NCI-H345 treated with DMSO at 0.1 percent for 48 hours (cell line): ENCODE results near the gene FBLL1.
A peak's percentile ranks its signal among the peaks of the same experiment; 100 is the strongest.
"Not testable (repeated sequence)": the region's sequence is repeated elsewhere in the genome, so short reads cannot be mapped to it uniquely, and the experiment has no call there.

Experiments
- DNase-seq: peaks from one replicate; lab custom pipeline; 2025; ENCODE audit not compliant: unreplicated experiment; lab: John Stamatoyannopoulos, UW

The FBLL1 gene

GRCh38 chr5:168528521-168529373, at the start of gene FBLL1:
Gene FBLL1 (plus strand): TSS chr5:168529305. CDS start chr5:168529505, 200 bp downstream.
- DNase-seq, result peak; percentile 20

- no peak for DNase-seq
Measured at GRCh38 chr5:168480601-168481000, 48.5 kb upstream of the FBLL1 start.

DNA sequence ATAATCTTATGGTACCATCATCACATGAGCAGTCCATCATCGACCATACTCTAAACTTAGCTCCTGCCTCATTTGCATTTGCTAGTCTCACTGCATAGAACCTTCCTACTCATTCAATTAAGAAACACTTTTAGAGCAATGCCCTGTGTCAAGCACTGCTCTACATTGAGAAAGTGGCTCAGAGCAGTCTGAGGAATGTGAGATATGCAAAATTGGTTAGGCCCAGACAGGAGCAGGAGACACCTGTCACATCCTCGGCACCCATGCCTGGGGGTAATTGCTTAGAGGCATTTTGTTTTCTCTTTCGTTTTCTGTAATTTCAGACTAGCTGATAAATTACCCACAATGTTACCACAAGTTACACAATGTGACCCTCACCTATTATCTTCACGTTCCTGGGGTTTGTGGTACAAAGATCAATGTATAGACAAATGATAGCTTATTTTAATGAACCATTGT, 47.7 kb upstream of the FBLL1 start:
- no peak for DNase-seq

GRCh38 chr5:168482361-168482760, 46.7 kb upstream of the FBLL1 start:
- DNase-seq, result no peak

DNA sequence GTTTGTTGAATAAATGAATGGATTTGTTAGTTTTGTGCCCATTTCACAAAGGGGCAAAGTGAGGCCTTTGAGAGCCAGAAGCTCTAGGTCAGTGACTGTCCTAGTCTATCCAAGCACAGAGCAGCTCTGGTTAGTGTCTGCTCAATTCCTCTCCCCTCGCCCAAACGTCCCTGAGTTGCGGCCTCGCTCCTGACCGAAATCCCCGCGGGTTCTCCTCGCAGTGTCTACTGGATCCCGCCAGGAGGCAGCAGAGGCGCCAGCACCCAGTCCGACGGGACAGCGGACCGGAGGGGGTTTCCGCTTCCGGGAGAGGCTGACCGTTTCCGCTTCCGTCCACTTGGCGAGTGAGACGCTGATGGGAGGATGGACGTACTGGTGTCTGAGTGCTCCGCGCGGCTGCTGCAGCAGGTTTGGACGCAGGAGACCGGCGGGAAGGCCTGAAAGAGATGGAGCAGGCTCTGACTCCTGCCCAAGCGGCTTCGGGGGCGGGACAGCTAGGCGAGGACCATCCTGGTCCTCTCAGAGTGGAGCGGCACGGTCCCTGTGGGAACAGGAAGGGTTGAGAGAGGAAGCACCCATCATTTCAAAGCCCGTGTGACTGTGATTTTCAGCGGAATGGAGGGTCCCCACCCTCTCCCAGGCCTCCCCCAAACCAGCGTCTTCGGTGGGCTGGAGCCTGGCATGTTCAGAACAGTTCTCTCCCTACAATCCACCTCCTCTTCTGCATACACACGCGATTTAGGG, 42.8 kb upstream of the FBLL1 start, which contains the start of gene RARS1:
TSS of gene RARS1 (plus strand) at position 336 of the 744 bp plus-strand sequence. CDS start at position 364, 28 bp downstream.
- peak; percentile 88 for DNase-seq

DNA sequence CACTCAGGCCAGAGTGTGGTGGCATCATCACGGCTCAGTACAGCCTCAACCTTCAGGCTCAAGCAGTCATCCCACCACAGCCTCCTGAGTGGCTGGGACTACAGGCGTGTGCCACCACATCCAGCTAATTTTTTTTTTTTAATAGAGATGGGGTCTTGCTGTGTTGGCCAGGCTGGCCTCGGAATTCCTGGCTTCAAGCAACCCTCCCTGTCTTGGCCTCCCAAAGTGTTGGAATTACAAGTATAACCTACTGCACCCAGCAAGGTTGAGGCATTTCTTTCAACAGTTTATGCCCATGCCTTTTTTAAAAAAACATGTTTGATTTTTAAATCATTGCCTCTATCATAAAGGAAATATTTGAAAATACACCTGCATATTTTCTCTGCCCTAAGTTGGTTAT, 40.0 kb upstream of the FBLL1 start:
- DNase-seq, result no peak

DNA sequence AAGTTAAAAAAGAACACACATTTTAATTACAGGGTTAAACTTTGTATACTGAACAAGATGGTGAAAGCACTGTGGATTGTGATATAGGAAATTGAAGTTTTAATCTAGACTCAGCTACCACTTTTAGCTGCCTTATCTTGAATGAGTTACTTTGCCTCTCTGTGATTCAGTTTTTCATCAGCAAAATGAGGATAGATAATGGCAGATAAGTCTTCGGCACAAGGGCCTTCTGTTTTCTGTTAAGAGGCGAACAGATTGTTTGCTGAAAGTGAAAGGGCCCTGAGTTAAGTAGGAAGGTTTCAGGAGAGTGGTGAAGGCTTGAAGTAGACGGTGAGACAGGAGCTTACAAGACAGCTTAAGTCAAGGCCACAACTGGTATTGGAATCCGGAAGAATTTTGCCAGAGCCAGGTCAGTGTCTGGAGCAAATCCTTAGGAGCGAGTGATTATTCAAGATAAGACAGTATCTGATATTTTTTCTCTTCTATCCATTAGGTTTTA, 35.0 kb upstream of the FBLL1 start:
- no peak for DNase-seq

DNA sequence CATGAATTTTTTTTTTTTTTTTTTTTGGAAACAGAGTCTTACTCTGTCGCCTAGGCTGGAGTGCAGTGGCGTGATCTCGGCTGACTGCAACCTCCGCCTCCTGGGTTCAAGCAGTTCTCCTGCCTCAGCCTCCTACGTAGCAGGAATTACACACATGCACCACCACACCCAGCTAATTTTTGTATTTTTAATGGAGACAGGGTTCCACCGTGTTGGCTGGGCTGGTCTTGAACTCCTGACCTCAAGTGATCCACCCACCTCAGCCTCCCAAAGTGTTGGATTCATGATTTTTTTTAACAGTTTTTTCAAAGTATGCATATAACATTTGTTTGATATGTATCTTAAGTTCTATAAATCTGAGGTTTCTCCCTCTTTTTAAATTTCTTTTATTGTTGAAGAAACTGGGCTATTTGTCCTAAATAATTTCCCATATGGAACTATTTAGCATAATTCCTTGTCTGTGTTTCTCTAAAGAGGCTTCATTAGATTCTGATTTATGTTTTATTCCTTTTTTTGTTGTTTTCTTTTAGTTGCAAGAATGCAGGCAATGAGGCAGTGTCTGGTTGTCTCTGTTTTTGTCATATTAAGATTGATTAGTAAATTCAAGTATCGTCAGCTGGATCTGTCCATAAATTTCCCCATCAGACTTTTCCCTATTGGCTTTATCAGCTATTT, 26.4 kb upstream of the FBLL1 start:
- no peak for DNase-seq

GRCh38 chr5:168513861-168514428, 15.2 kb upstream of the FBLL1 start:
- DNase-seq, result no peak

DNA sequence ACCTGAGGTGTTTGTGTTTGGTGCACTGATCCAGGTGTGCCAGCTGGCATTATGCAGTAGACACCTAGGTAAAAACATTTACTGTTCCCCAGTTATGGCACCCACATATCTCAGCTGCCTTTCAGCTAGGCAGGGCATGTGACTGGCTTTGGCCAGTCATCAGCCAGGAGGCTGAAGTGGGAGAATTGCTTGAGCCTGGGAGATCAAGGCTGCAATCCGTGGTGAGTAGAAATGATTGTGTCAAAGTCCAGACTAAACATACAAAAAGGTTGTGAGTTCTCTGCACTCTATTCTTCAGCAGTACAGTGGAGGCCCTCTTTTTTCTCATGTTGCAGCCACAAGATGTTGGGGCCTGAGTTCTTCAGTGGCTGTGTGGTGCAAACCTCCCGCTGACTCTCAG, 3.2 kb upstream of the FBLL1 start:
- DNase-seq, result no peak

DNA sequence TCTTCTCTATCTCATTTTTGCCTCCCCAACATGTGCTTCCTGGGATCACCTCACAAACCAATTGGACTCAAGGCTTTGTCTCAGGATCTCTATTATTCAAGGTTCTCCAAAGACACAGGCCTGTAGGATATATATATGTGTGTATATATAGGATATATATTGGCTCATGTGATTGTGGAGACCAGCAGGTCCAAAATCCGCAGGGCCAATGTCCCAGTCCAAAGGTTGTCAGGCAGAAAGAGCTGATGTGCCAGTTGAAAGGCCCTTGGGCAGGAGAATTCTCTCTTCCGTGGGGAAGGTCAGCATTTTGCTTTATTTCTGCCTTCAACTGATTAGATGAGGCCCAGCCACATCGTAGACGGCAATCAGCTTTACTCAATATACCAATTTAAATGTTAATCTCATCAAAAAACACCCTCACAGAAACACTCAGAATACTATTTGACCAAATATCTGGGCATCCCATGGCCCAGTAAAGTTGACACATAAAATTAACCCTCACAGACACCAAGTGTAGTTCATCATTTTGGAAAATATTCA, 1.3 kb upstream of the FBLL1 start:
- no peak for DNase-seq

DNA sequence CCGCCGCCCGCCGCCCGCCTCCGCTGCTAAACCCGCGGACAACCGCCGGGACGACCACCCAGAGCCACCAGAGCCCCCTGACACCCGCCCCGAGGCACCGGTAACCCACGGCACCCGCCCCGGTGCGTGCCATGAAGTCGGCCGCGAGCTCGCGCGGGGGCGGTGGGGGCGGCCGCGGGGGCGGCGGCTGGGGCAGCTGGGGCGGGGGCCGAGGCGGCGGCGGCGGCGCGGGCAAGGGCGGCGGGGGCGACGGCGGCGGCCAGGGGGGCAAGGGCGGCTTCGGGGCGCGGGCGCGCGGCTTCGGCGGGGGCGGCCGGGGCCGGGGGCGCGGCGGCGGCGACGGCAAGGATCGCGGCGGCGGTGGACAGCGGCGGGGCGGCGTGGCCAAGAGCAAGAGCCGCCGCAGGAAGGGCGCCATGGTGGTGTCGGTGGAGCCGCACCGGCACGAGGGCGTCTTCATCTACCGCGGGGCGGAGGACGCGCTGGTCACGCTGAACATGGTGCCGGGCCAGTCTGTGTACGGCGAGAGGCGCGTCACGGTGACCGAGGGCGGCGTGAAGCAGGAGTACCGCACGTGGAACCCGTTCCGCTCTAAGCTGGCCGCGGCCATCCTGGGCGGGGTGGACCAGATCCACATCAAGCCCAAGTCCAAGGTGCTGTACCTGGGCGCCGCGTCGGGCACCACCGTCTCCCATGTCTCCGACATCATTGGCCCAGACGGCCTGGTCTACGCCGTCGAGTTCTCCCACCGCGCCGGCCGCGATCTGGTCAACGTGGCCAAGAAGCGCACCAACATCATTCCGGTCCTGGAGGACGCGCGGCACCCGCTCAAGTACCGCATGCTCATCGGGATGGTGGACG, 499 bp downstream of the FBLL1 start:
- no peak for DNase-seq

DNA sequence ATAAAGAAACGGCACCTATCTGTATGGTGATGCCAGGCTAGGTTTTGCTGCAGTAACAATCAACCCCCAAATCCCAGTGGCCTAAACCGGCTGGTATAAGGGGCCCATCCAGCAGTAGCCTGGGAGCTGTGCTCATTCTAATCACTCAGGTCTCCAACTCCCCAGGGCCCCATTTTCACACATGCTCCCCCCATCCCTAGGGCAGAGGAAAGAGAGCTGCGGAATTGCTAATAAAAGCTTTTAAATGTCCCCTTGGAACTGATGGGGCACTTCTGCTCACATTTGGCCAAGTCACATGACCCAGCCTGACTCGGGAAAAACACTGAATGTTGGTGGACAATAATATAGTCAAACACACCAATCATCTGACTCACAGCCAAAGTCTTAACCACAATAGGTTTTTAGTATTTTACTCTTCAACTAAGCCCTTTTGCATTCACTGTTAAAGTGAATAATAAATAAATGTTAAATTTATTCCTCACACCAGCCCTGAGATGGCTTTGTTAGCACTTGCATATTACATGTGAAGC, 1.6 kb downstream of the FBLL1 start:
- DNase-seq, result no peak

GRCh38 chr5:168531191-168531590, 2.1 kb downstream of the FBLL1 start:
- DNase-seq, result no peak

DNA sequence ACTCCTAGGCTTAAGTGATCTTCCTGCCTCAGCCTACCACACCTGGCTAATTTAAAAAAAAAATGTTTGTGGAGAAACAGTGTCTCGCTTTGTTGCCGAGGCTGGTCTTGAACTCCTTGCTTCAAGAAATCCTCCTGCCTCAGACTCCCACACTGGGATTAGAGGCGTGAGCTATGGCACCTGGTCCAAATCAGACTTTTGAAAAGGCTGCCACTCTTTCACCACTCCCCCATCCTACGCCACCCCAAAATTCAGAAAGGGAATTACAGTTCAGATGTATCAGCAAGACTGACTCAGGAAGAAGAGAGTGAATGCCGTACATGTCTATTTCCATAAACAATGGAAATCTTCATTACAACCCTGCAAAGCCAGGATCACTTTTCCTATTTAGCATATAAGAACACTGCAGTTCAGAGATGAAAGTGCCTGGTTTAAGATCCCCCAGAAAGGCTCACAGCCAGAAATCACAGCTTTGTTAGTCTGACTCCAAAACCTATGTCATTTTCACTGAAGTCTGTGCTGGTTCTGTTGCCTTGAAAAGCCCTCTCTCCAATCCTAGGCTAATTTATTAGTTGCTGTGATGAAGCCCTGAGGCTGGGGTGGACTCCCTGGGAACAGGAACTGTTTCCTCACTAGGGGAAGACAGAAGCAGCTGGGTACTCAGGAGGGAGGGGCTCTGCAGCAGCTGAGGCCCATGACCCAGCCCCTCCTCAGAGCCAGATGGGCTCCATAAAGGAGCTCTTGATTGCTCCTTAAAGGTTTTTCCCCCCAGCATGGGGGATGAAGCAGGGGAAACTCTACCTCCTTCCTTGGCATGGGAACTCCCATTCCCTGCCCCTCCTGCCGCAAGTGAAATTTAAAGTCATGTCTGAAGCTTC, 3.1 kb downstream of the FBLL1 start:
- DNase-seq, result no peak

DNA sequence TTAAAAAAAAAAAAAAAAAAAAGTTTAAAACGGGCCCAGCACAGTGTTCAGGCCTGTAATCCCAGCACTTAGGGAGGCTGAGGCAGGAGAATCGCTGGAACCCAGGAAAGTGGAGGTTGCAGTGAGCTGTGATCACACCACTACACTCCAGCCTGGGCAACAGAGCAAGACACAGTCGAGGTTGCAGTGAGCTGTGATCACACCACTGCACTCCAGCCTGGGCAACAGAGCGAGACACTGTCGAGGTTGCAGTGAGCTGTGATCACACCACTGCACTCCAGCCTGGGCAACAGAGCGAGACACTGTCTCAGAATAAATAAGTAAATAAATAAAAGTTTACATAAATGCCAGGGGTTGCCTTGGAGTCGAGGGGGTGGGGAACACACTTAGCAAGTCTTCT, 5.2 kb downstream of the FBLL1 start:
- DNase-seq, result not testable (repeated sequence)

- DNase-seq, result no peak
Measured at GRCh38 chr5:168537176-168537575, 8.1 kb downstream of the FBLL1 start.

DNA sequence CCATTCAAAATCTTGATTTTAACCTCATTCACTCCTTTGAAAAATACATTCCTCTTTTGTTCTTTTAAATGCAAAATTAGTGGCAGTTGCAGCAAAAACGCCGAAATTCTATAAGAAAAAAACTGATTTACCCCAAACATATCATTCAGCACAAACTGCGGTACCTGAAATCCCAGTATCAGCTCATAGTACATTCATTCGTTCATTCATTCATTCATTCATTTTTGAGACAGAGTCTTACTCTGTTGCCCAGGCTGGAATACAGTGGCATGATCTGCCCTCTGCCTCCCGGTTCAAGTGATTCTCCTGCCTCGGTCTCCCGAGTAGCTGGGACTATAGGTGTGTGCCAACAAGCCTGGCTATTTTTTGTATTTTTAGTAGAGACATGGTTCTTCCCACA, 20.4 kb downstream of the FBLL1 start:
- no peak for DNase-seq

DNA sequence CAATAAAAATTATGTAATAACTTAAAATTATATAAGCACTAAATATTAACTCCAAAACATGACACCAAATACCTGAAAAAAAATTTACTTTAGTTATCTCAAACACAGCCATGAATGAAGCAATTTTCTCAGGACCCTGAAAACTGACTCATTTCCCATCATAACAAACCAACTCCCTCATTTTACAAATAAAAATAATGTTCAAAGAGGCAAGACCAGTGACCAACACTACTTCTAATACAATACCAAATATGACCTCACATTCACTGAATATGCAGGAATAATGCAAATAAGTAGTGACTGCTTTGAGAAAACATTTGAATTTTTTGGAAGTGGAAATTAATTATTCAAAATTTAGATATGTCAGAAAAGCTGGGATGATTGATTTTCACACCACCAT, 21.6 kb downstream of the FBLL1 start:
- no peak for DNase-seq
